ENCODE measurements around the gene NHSL2.

The NHSL2 gene

GRCh38 chrX:72107320-72107719 lies 196.7 kb downstream of the NHSL2 start:
- Histone ChIP-seq H3K4me3 (IDR thresholded peaks at IDR 0.05; ENCODE audit: insufficient read depth, low read depth, low read length) (no peak overlapping the region), H3K27me3 (ENCODE audit: insufficient read depth, low read depth) (no peaks in the 10 kb centered on the region)

DNA sequence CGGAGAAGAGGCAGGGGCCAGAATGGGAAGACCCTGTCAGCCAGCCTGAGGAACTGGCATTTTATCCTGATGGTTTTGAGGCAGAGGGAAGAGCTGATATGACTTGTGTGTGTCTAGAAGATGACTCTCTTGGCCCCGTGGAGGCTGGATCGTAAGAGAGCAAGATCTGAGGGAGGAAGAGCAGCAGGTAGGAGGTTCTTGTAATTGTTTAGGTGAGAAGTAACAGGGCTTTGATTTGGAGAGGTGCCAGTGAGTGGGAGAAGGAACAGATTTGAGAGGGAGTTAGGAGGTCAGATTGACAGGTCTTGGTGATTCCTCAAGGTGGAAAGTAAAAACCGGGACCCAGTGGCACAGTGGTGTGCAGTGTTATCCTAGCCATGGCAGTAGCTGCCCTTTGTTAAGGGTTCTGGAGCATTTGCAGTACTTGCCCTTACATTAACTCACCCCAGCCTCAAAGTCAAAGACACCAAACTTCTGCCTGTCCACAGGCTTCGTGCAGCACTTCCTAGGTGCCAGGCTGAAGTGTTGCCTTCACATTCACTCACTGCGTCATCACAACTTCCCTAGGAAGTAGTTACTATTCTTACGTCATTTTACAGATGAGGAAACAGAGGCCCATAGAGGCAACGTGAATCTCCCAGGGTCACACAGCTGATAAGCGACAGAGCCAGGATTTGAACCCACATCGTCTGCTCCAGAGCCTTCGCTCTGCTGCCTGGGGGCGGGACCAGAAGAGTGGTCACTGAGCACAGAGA lies 197.4 kb downstream of the NHSL2 start:
- Histone ChIP-seq H3K79me2 (ENCODE audit: insufficient read depth, low read depth) (no peaks in the 10 kb centered on the region), H3K4me3 (IDR thresholded peaks at IDR 0.05; ENCODE audit: insufficient read depth, low read depth, low read length) (no peak overlapping the region), H3K4me1 (ENCODE audit: low read depth, poor library complexity, severe bottlenecking) (peaks cover 5% of the 10 kb centered on the region), H3K27me3 (ENCODE audit: insufficient read depth, low read depth) (no peaks in the 10 kb centered on the region), H4K20me1 (ENCODE audit: insufficient read depth) (no peaks in the 10 kb centered on the region), H3K9ac (no peak overlapping the region), H3K27ac (no peak overlapping the region), H3K36me3 (ENCODE audit: insufficient read depth) (no peaks in the 10 kb centered on the region), H2AFZ (ENCODE audit: low read depth) (no peak overlapping the region), H3K4me2 (no peak overlapping the region)
- TF ChIP-seq, protein P1, sequence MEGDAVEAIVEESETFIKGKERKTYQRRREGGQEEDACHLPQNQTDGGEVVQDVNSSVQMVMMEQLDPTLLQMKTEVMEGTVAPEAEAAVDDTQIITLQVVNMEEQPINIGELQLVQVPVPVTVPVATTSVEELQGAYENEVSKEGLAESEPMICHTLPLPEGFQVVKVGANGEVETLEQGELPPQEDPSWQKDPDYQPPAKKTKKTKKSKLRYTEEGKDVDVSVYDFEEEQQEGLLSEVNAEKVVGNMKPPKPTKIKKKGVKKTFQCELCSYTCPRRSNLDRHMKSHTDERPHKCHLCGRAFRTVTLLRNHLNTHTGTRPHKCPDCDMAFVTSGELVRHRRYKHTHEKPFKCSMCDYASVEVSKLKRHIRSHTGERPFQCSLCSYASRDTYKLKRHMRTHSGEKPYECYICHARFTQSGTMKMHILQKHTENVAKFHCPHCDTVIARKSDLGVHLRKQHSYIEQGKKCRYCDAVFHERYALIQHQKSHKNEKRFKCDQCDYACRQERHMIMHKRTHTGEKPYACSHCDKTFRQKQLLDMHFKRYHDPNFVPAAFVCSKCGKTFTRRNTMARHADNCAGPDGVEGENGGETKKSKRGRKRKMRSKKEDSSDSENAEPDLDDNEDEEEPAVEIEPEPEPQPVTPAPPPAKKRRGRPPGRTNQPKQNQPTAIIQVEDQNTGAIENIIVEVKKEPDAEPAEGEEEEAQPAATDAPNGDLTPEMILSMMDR (conservative IDR thresholded peaks at IDR 0.05; ENCODE audit: low read depth, low read length), result no peak

More at GRCh38 chrX:72107320-72107719, 196.7 kb downstream of the NHSL2 start:
- Histone ChIP-seq H3K27ac (no peak overlapping the region), H3K4me1 (ENCODE audit: low read depth, poor library complexity, severe bottlenecking) (peaks cover 5% of the 10 kb centered on the region), H3K9ac (no peak overlapping the region), H3K4me2 (no peak overlapping the region), H3K79me2 (ENCODE audit: insufficient read depth, low read depth) (no peaks in the 10 kb centered on the region), H4K20me1 (ENCODE audit: insufficient read depth) (no peaks in the 10 kb centered on the region), H2AFZ (ENCODE audit: low read depth) (no peak overlapping the region), H3K36me3 (ENCODE audit: insufficient read depth) (no peaks in the 10 kb centered on the region)
- TF ChIP-seq, protein P1 (conservative IDR thresholded peaks at IDR 0.05; ENCODE audit: low read depth, low read length), result no peak

DNA sequence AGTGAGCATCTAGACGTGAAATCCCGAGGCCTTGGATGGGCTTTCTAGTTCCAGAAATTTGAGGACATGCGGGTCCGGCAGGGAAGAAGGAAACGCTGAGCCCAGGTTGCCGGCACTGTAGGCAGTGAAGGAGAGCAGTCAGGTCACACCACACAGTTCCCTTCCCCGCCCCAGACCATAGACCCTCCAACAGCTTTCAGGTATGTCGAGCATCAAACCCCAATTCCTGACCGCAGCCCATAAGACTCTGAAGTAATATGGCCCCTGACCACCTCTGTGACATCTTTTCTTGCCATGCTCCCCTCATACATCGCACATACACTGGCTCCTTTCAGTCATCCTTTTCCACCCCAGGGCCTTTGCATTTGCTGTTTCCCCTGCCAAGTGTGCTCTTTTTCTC lies 198.0 kb downstream of the NHSL2 start:
- H4K20me1 ChIP-seq (ENCODE audit: insufficient read depth), result no peaks in the 10 kb centered on the region
- peaks cover 5% of the 10 kb centered on the region for H3K4me1 ChIP-seq (ENCODE audit: low read depth, poor library complexity, severe bottlenecking)
- H3K4me2 ChIP-seq, result no peak overlapping the region
- no peak overlapping the region for H3K27ac ChIP-seq
- no peaks in the 10 kb centered on the region for H3K79me2 ChIP-seq (ENCODE audit: insufficient read depth, low read depth)
- no peak overlapping the region for H3K4me3 ChIP-seq (IDR thresholded peaks at IDR 0.05; ENCODE audit: insufficient read depth, low read depth, low read length)
- no peak overlapping the region for H2AFZ ChIP-seq (ENCODE audit: low read depth)
- no peaks in the 10 kb centered on the region for H3K36me3 ChIP-seq (ENCODE audit: insufficient read depth)
- TF ChIP-seq, protein P1 (conservative IDR thresholded peaks at IDR 0.05; ENCODE audit: low read depth, low read length), result no peak
- H3K27me3 ChIP-seq (ENCODE audit: insufficient read depth, low read depth), result no peaks in the 10 kb centered on the region
- no peak overlapping the region for H3K9ac ChIP-seq

- Histone ChIP-seq H3K4me2 (no peak overlapping the region), H2AFZ (ENCODE audit: low read depth) (no peak overlapping the region), H3K27ac (no peak overlapping the region), H3K36me3 (ENCODE audit: insufficient read depth) (no peaks in the 10 kb centered on the region), H3K27me3 (ENCODE audit: insufficient read depth, low read depth) (no peaks in the 10 kb centered on the region), H3K4me3 (IDR thresholded peaks at IDR 0.05; ENCODE audit: insufficient read depth, low read depth, low read length) (no peak overlapping the region), H3K9ac (no peak overlapping the region), H3K4me1 (ENCODE audit: low read depth, poor library complexity, severe bottlenecking) (peaks cover 4% of the 10 kb centered on the region), H4K20me1 (ENCODE audit: insufficient read depth) (no peaks in the 10 kb centered on the region), H3K79me2 (ENCODE audit: insufficient read depth, low read depth) (no peaks in the 10 kb centered on the region)
- TF ChIP-seq, protein P1 (conservative IDR thresholded peaks at IDR 0.05; ENCODE audit: low read depth, low read length), result no peak
Observed at GRCh38 chrX:72110051-72110875, 199.6 kb downstream of the NHSL2 start.

Data from KMS-11 (cell line).